Measurements from ENCODE around the gene ALDH1L2. TPM values are rescaled to one million over a fixed set of nuclear protein-coding genes. Genes with fewer than 3 reads are reported as not detected.

Gene ALDH1L2
- total and polyA plus RNA-seq, 2 experiments from 2014 or later, result 6.5 to 16.2 TPM

- no peaks in the 10 kb centered on the region for H3K9me3 ChIP-seq (ENCODE audit: low read depth)
- no peaks in the 10 kb centered on the region for H3K9me2 ChIP-seq (replicated peaks; ENCODE audit: insufficient read depth)
- no peak overlapping the region for H3K4me3 ChIP-seq
- no peak for TF ChIP-seq EZH2phosphoT487 (IDR thresholded peaks at IDR 0.05; ENCODE audit: low read depth, severe bottlenecking, unreplicated experiment)
- no peak for TF ChIP-seq EZH2 (IDR thresholded peaks at IDR 0.05; ENCODE audit: borderline replicate concordance)
- TF ChIP-seq CTCF (IDR thresholded peaks at IDR 0.05; ENCODE audit: poor library complexity), result no peak
- WGBS (ENCODE audit: low lambda C conversion rate, missing lambda C conversion rate), result 95% methylated on average over 1 of the region's 1 CpG
- no peaks in the 10 kb centered on the region for H3K27me3 ChIP-seq
- no peak overlapping the region for H3K27ac ChIP-seq
- H4K20me1 ChIP-seq (ENCODE audit: insufficient read depth, poor library complexity, severe bottlenecking), result no peaks in the 10 kb centered on the region
- peaks cover 2% of the 10 kb centered on the region for H3K79me2 ChIP-seq
- no peak overlapping the region for H2AFZ ChIP-seq
- no peak overlapping the region for H3K4me2 ChIP-seq
- H3K4me1 ChIP-seq (ENCODE audit: insufficient read depth), result no peaks in the 10 kb centered on the region
- no peaks in the 10 kb centered on the region for H3K36me3 ChIP-seq (replicated peaks; ENCODE audit: insufficient read depth, low read depth)
- no peak for DNase-seq (ENCODE audit: low spot score)
Observed at GRCh38 chr12:105076098-105076497, 8.2 kb downstream of the ALDH1L2 start.

GRCh38 chr12:105072888-105073488 lies 11.3 kb downstream of the ALDH1L2 start:
- Histone ChIP-seq H3K27ac (no peak overlapping the region), H3K9me3 (ENCODE audit: low read depth) (no peaks in the 10 kb centered on the region), H4K20me1 (ENCODE audit: insufficient read depth, poor library complexity, severe bottlenecking) (no peaks in the 10 kb centered on the region), H3K4me2 (no peak overlapping the region), H3K36me3 (replicated peaks; ENCODE audit: insufficient read depth, low read depth) (no peaks in the 10 kb centered on the region), H2AFZ (no peak overlapping the region), H3K79me2 (no peaks in the 10 kb centered on the region), H3K4me3 (no peak overlapping the region), H3K4me1 (ENCODE audit: insufficient read depth) (no peaks in the 10 kb centered on the region), H3K9me2 (replicated peaks; ENCODE audit: insufficient read depth) (no peaks in the 10 kb centered on the region), H3K27me3 (no peaks in the 10 kb centered on the region)
- no peak for DNase-seq (ENCODE audit: low spot score)
- TF ChIP-seq EZH2phosphoT487 (IDR thresholded peaks at IDR 0.05; ENCODE audit: low read depth, severe bottlenecking, unreplicated experiment), result no peak
- 95% methylated on average over 6 of the region's 6 CpGs for WGBS (ENCODE audit: low lambda C conversion rate, missing lambda C conversion rate)

- H3K27me3 ChIP-seq, result no peaks in the 10 kb centered on the region
- no peak for DNase-seq (ENCODE audit: low spot score)
- no peak overlapping the region for H2AFZ ChIP-seq
- no peak overlapping the region for H3K27ac ChIP-seq
- TF ChIP-seq EZH2phosphoT487 (IDR thresholded peaks at IDR 0.05; ENCODE audit: low read depth, severe bottlenecking, unreplicated experiment) (no peak), EZH2 (IDR thresholded peaks at IDR 0.05; ENCODE audit: borderline replicate concordance) (no peak), CTCF (IDR thresholded peaks at IDR 0.05; ENCODE audit: poor library complexity) (no peak)
- H3K4me1 ChIP-seq (ENCODE audit: insufficient read depth), result no peaks in the 10 kb centered on the region
- no peak overlapping the region for H3K4me3 ChIP-seq
- WGBS (ENCODE audit: low lambda C conversion rate, missing lambda C conversion rate), result 98% methylated on average over 3 of the region's 3 CpGs
- H3K4me2 ChIP-seq, result no peak overlapping the region
- H3K9me3 ChIP-seq (ENCODE audit: low read depth), result no peaks in the 10 kb centered on the region
- no peaks in the 10 kb centered on the region for H3K36me3 ChIP-seq (replicated peaks; ENCODE audit: insufficient read depth, low read depth)
- no peaks in the 10 kb centered on the region for H3K9me2 ChIP-seq (replicated peaks; ENCODE audit: insufficient read depth)
- no peaks in the 10 kb centered on the region for H3K79me2 ChIP-seq
- no peaks in the 10 kb centered on the region for H4K20me1 ChIP-seq (ENCODE audit: insufficient read depth, poor library complexity, severe bottlenecking)
Observed at GRCh38 chr12:105071981-105072380, 12.3 kb downstream of the ALDH1L2 start.

GRCh38 chr12:105069936-105070702 lies 14.1 kb downstream of the ALDH1L2 start:
- Histone ChIP-seq H3K9me3 (ENCODE audit: low read depth) (no peaks in the 10 kb centered on the region), H3K4me3 (no peak overlapping the region), H3K36me3 (replicated peaks; ENCODE audit: insufficient read depth, low read depth) (no peaks in the 10 kb centered on the region), H3K27ac (no peak overlapping the region), H3K27me3 (no peaks in the 10 kb centered on the region), H4K20me1 (ENCODE audit: insufficient read depth, poor library complexity, severe bottlenecking) (no peaks in the 10 kb centered on the region), H3K4me1 (ENCODE audit: insufficient read depth) (peaks cover 5% of the 10 kb centered on the region), H3K4me2 (no peak overlapping the region), H2AFZ (no peak overlapping the region), H3K79me2 (no peaks in the 10 kb centered on the region), H3K9me2 (replicated peaks; ENCODE audit: insufficient read depth) (no peaks in the 10 kb centered on the region)
- 84% methylated on average over 4 of the region's 4 CpGs for WGBS (ENCODE audit: low lambda C conversion rate, missing lambda C conversion rate)
- no peak for DNase-seq (ENCODE audit: low spot score)
- no peak for TF ChIP-seq EZH2 (IDR thresholded peaks at IDR 0.05; ENCODE audit: borderline replicate concordance)
- no peak for TF ChIP-seq CTCF (IDR thresholded peaks at IDR 0.05; ENCODE audit: poor library complexity)
- no peak for TF ChIP-seq EZH2phosphoT487 (IDR thresholded peaks at IDR 0.05; ENCODE audit: low read depth, severe bottlenecking, unreplicated experiment)
